ENCODE data around the gene FGF23.

GRCh38 chr12:4393211-4393610 is 13.7 kb upstream of the FGF23 start:
- TF ChIP-seq POLR2A (IDR thresholded peaks at IDR 0.05) (no peak), CTCF (IDR thresholded peaks at IDR 0.05) (no peak)

Data from vagina (tissue), 2 donors.